GM12878 (cell line): ENCODE measurements around the gene ENDOG. TPM values are rescaled to one million over a fixed set of nuclear protein-coding genes. Genes with fewer than 3 reads are reported as not detected.
"Not testable (repeated sequence)": the region's sequence is repeated elsewhere in the genome, so short reads cannot be mapped to it uniquely, and the experiment has no call there.

Experiments used
- ATAC-seq: fragments of 200-7000 bp; cut with Tn5 transposase; 3 replicates; pipeline ENCODE4 v1.9.1; 2020; ENCODE audit warnings: mild to moderate bottlenecking, moderate library complexity
- BruUV-seq: library from RNA; stranded (reverse); fragments of 400-500 nt; replicated peaks from 2 replicates; lab custom pipeline; 2021; lab: Mats Ljungman, UMichigan
- CTCF ChIA-PET: fragments of 300-600 bp; sonication (Branson Sonifier 250); formaldehyde crosslinking; extraction: SDS; loops from one replicate; lab custom pipeline; 2021; ENCODE audit warnings: inconsistent platforms; lab: Yijun Ruan, JAX
- POLR2A ChIA-PET: fragments of 350-600 bp; formaldehyde crosslinking; extraction: SDS; loops from one replicate; lab custom pipeline; 2021; ENCODE audit warnings: inconsistent platforms; lab: Charles Lee
- RAD21 ChIA-PET: fragments of 300-600 bp; sonication (Branson Sonifier 250); formaldehyde crosslinking; loops from one replicate; lab custom pipeline; 2023; ENCODE audit warnings: antibody characterized with exemption; ENCODE audit not compliant: unreplicated experiment; lab: Charles Lee
- SMC1A ChIA-PET: fragments of 300-600 bp; sonication (Branson Sonifier 250); formaldehyde crosslinking; loops from one replicate; lab custom pipeline; 2023; ENCODE audit not compliant: unreplicated experiment, uncharacterized antibody; lab: Charles Lee
- DNase-seq: peaks from one replicate; pipeline ENCODE4 v3.0.0-alpha.2; 2011; ENCODE audit warnings: low read depth, low spot score
- FAIRE-seq: peaks from 3 replicates; lab custom pipeline; 2011; peaks lifted over from hg19 to GRCh38; lab: Jason Lieb, UNC
- H2AFZ ChIP-seq: 2 replicates; pipeline ENCODE4 v1.6.0; 2011; ENCODE audit warnings: low read depth, low read length, control low read depth; ENCODE audit not compliant: control insufficient read depth
- H3K27ac ChIP-seq: 2 replicates; pipeline ENCODE4 v1.5.1; 2011; ENCODE audit warnings: control low read depth; ENCODE audit not compliant: control insufficient read depth, insufficient read depth
- H3K27me3 ChIP-seq, 2 experiments: replicated peaks in 1 of 2; 2 replicates each; pipeline versions ENCODE4 v1.6.0 to v1.6.1; 2011; ENCODE audit warnings: low read length in 1 of 2; ENCODE audit not compliant: control insufficient read depth in 2 of 2, insufficient read depth in 2 of 2
- H3K36me3 ChIP-seq, 2 experiments: 2 replicates each; pipeline ENCODE4 v1.5.1; 2011; ENCODE audit warnings: low read length in 1 of 2; ENCODE audit not compliant: control insufficient read depth in 2 of 2, insufficient read depth in 2 of 2
- H3K4me1 ChIP-seq: 2 replicates; pipeline ENCODE4 v1.6.1; 2011; ENCODE audit warnings: mild to moderate bottlenecking, low read length, moderate library complexity, mixed read lengths; ENCODE audit not compliant: control insufficient read depth, insufficient read depth
- H3K4me2 ChIP-seq: 2 replicates; pipeline ENCODE4 v1.6.0; 2011; ENCODE audit warnings: control low read depth; ENCODE audit not compliant: control insufficient read depth, insufficient read depth
- H3K4me3 ChIP-seq: fragments of 200-600 bp; sonication (generic); 2 replicates; pipeline ENCODE4 v1.5.1; 2016
- H3K79me2 ChIP-seq: 2 replicates; pipeline ENCODE4 v1.6.0; 2011; ENCODE audit warnings: low read length; ENCODE audit not compliant: control insufficient read depth, insufficient read depth
- H3K9ac ChIP-seq: 2 replicates; pipeline ENCODE4 v1.8.0; 2011; ENCODE audit warnings: low read length, control low read depth, mixed read lengths; ENCODE audit not compliant: control insufficient read depth, insufficient read depth
- H3K9me3 ChIP-seq: replicated peaks from 3 replicates; pipeline ENCODE4 v1.5.1; 2011; ENCODE audit warnings: mild to moderate bottlenecking, low read length; ENCODE audit not compliant: control insufficient read depth, insufficient read depth
- H4K20me1 ChIP-seq: 2 replicates; pipeline ENCODE4 v1.6.0; 2011; ENCODE audit not compliant: control insufficient read depth, insufficient read depth
- WGBS: methylation state at CpG from one replicate; pipeline ENCODE4 v1.1.6; 2016; ENCODE audit warnings: low lambda C conversion rate; ENCODE audit not compliant: insufficient replicate concordance, insufficient coverage; ENCODE audit errors: missing lambda C conversion rate; 5-methylcytosine and 5-hydroxymethylcytosine counted together
- in situ Hi-C: fragments of 300-500 bp; cut with MboI; formaldehyde crosslinking; loops from 9 replicates; pipeline ENCODE4 v1.14.3; 2018; ENCODE audit warnings: mixed read lengths
- intact Hi-C: fragments of 100-400 bp; cut with micrococcal nuclease; formaldehyde crosslinking; loops from one replicate; pipeline ENCODE4 v1.14.2; 2022; ENCODE audit not compliant: unreplicated experiment
- polyA plus RNA-seq, 11 experiments: library from polyadenylated mRNA; depleted of rRNA in 4 of 11; unstranded in 6 of 11; stranded (reverse) in 5 of 11; fragments of >200 nt; fragmentation: Nextera tagmentation in 4 of 11; fragmentation: Illumina TruSeq in 1 of 11; extraction: Ambion mirVana in 4 of 11; extraction: Trizol in 1 of 11; gene quantifications; 1 replicate in 1 of 11; 2 replicates in 10 of 11; pipeline versions ENCODE4 v1.2.1 to v1.2.3, GENCODE V29; 2011 to 2016; ENCODE audit warnings: inconsistent platforms in 2 of 11, missing spikeins in 2 of 11, low read depth in 1 of 11
- total RNA-seq, 4 experiments: library from RNA; depleted of rRNA in 3 of 4; stranded (reverse); fragments of >200 nt in 3 of 4; fragmentation: Illumina TruSeq in 1 of 4; extraction: Trizol in 1 of 4; gene quantifications; 2 replicates each; pipeline versions ENCODE4 v1.2.1 to v1.2.3, GENCODE V29; 2013 to 2021

The ENDOG gene
- total and polyA plus RNA-seq, 10 of the 15 experiments (the other 5 are each of a cell fraction or from before 2014, with no cell fraction given) = 0.84 to 29.2 (median 9.0) TPM

DNA sequence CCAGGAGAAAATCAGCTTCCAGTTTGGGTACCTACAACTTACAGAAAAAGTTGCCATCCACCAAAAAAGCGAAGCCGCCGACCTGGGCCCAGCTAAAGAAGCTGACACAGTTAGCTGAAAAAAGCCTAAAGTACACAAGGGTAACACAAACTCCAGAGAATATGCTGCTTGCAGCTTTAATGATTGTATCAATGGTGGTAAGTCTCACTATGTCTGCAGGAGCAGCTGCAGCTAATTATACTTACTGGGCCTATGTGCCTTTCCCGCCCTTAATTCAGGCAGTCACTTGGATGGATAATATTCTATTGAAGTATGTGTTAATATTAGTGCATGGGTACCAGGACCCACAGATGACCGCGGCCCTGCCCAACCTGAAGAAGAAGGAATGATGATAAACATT lies 36.2 kb downstream of the ENDOG start:
- BruUV-seq, H3K9me3 ChIP-seq, FAIRE-seq, RAD21 ChIA-PET, H3K27me3 ChIP-seq, POLR2A ChIA-PET, H2AFZ ChIP-seq, in situ Hi-C loops, H3K4me1 ChIP-seq, H4K20me1 ChIP-seq, DNase-seq, ATAC-seq, intact Hi-C loops, H3K4me2 ChIP-seq, H3K4me3 ChIP-seq, H3K9ac ChIP-seq, H3K27ac ChIP-seq, H3K36me3 ChIP-seq, H3K79me2 ChIP-seq: not testable (repeated sequence)
- ChIA-PET CTCF (interaction anchor here (0.9 kb wide), 2 partner anchors 26 to 74 kb away, joined by 3 read pairs; no protein-coding TSS in a partner anchor), SMC1A (interaction anchor here (0.6 to 1.4 kb wide), 3 partner anchors 8 to 143 kb away, joined by 3 read pairs; no protein-coding TSS in a partner anchor)
- WGBS = 96% methylated on average over 6 of the region's 6 CpGs

DNA sequence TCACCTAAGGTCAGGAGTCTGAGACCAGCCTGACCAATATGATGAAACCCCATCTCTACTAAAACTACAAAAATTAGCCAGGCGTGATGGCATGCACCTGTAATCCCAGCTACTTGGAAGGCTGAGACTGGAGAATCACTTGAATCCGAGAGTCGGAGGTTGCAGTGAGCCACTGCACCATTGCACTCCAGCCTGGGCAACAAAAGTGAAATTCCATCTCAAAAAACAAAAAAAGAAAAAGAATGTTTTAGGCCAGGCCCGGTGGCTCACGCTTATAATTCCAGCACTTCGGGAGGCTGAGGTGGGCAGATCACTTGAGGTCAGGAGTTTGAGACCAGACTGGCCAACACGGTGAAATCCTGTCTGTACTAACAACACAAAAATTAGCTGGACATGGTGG lies 40.2 kb downstream of the ENDOG start:
- H3K4me1 ChIP-seq, H4K20me1 ChIP-seq, DNase-seq, FAIRE-seq, H3K27me3 ChIP-seq, H3K27ac ChIP-seq, intact Hi-C loops, H3K9me3 ChIP-seq, H3K4me2 ChIP-seq, H3K79me2 ChIP-seq, H2AFZ ChIP-seq, SMC1A ChIA-PET, BruUV-seq, in situ Hi-C loops, H3K36me3 ChIP-seq, ATAC-seq, H3K4me3 ChIP-seq, H3K9ac ChIP-seq: not testable (repeated sequence)
- RAD21 ChIA-PET = interaction anchor here (0.9 kb wide), 1 partner anchor 70 kb away, joined by 3 read pairs; no protein-coding TSS in a partner anchor
- 90% methylated on average over 7 of the region's 7 CpGs for WGBS
- CTCF ChIA-PET = interaction anchor here (0.6 to 1.8 kb wide), 3 partner anchors 20 to 70 kb away, joined by 3 to 4 read pairs (median 3); no protein-coding TSS in a partner anchor
- POLR2A ChIA-PET = interaction anchor here (0.6 kb wide), 1 partner anchor 179 kb away, joined by 3 read pairs; no protein-coding TSS in a partner anchor
